GM12872 (cell line): Measurements from ENCODE around the gene RHBDD3.

Experiments used
- TF ChIP-seq, protein P1 (sequence below): IDR thresholded peaks from 3 replicates; pipeline ENCODE4 v1.5.1; 2011; ENCODE audit warnings: low read depth, mild to moderate bottlenecking, low read length, moderate library complexity; ENCODE audit not compliant: insufficient read depth

Gene RHBDD3

DNA sequence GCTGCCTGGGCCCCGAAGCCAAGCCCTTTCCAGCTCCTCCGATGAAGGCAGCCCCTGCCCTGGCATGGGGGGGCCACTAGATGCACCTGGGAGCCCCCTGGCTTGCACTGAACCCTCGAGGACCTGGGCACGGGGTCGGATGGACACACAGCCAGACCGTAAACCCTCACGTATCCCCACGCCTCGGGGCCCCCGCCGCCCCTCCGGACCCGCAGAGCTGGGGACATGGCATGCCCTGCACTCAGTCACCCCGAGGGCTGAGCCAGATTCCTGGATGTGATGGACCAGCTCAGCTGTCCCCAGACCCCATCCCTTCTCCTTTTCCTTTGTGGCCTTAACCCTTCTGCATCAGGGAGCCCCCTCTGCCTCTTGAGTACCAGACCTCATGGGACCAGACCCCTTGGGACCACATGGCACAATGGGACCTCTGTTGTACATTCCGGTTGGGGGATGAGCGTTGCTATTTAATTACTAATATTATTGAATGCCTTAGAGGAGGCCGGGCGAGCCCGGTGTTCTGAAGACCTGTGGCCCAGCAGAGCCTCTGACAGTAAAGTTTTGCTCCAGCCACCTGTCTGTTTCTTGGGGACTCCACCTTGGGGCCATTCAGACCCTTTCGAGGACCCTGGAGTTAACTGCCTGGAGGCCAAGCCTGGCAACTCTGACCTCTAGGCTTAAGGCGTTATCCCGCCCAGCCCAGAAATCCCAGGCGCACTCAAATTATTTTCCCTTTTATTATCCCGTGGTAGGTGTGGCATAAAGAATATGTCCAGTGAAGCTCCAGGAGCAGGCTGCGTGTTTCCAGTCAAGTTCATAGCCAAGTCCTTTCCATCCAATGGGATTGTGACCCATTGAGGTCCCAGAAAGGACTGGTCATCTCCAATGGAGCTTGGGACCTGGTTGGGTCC is 44.7 kb upstream of the RHBDD3 start:
- TF ChIP-seq, protein P1, sequence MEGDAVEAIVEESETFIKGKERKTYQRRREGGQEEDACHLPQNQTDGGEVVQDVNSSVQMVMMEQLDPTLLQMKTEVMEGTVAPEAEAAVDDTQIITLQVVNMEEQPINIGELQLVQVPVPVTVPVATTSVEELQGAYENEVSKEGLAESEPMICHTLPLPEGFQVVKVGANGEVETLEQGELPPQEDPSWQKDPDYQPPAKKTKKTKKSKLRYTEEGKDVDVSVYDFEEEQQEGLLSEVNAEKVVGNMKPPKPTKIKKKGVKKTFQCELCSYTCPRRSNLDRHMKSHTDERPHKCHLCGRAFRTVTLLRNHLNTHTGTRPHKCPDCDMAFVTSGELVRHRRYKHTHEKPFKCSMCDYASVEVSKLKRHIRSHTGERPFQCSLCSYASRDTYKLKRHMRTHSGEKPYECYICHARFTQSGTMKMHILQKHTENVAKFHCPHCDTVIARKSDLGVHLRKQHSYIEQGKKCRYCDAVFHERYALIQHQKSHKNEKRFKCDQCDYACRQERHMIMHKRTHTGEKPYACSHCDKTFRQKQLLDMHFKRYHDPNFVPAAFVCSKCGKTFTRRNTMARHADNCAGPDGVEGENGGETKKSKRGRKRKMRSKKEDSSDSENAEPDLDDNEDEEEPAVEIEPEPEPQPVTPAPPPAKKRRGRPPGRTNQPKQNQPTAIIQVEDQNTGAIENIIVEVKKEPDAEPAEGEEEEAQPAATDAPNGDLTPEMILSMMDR = no peak

DNA sequence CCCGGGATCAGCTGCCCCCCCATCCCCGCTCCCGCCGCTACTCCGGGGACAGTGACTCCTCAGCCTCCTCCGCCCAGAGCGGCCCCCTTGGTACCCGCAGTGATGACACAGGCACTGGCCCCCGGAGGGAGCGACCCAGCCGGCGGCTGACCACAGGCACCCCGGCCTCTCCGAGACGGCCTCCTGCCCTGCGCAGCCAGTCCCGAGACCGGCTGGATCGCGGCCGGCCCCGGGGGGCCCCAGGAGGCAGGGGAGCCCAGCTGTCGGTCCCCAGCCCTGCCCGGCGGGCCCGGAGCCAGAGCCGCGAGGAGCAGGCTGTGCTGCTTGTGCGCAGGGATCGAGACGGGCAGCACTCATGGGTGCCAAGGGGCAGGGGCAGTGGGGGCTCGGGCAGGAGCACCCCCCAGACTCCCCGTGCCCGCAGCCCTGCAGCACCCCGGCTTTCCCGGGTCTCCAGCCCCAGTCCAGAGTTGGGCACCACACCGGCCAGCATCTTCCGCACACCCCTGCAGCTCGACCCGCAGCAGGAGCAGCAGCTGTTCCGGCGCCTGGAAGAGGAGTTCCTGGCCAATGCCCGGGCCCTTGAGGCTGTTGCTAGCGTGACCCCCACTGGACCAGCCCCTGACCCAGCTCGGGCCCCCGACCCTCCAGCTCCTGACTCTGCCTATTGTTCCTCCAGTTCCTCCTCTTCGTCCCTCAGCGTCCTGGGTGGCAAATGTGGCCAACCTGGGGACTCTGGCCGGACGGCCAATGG is 43.9 kb upstream of the RHBDD3 start:
- TF ChIP-seq, protein P1 = no peak

- TF ChIP-seq, protein P1 = no peak
Observed at GRCh38 chr22:29310863-29311339, 43.1 kb upstream of the RHBDD3 start.

DNA sequence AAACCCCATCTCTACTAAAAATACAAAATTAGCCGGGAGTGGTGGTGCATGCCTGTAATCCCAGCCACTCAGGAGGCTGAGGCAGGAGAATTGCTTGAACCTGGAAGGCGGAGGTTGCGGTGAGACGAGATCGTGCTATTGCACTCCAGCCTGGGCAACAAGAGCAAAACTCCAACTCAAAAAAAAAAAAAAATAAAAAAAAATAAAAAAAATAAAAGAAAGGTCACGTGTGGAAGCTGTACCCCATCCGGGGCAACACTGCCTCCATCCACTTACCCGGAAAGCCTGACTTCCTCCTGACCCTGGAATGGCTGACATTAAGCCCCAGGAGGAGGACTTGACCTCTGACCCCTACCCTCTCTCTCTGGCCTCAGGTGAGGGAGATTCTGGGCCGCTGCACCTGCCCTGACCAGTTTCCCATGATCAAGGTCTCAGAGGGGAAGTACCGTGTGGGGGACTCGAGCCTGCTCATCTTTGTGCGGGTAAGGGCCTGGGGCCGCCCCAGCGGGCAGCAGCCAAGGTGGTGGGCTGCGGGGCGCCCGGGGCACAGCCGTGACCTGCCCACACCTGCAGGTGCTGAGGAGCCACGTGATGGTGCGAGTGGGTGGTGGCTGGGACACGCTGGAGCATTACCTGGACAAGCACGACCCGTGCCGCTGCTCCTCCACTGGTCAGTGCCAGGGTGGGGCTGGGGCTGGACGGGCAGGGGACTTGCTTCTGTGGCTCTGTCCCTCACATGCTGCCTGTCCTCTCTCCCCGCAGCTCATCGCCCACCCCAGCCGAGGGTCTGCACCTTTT is 42.5 kb upstream of the RHBDD3 start:
- TF ChIP-seq, protein P1 = no peak

- TF ChIP-seq, protein P1 = no peak
Observed at GRCh38 chr22:29309332-29310064, 41.7 kb upstream of the RHBDD3 start.

GRCh38 chr22:29308791-29309262 is 41.0 kb upstream of the RHBDD3 start:
- TF ChIP-seq, protein P1 = no peak
